GM18951 (cell line): ENCODE data around the gene BRMS1.

ENCODE experiments used
- POLR2A ChIP-seq: IDR thresholded peaks from 4 replicates; pipeline ENCODE4 v1.6.1; 2011; ENCODE audit warnings: mild to moderate bottlenecking; ENCODE audit not compliant: insufficient read length, insufficient read depth; ENCODE audit errors: extremely low read depth
- in situ Hi-C: fragments of 300-500 bp; cut with MboI; formaldehyde crosslinking; loops from one replicate; pipeline ENCODE4 v1.12.0; 2022; ENCODE audit warnings: low sequenced_read_pairs, mixed read lengths, inconsistent platforms; ENCODE audit not compliant: unreplicated experiment

The BRMS1 gene

GRCh38 chr11:66310324-66310723 is 34.6 kb downstream of the BRMS1 start:
- no peak for TF ChIP-seq POLR2A

GRCh38 chr11:66309475-66309874 is 35.4 kb downstream of the BRMS1 start:
- in situ Hi-C loops = no loop called here
- no peak for TF ChIP-seq POLR2A

More at GRCh38 chr11:66310324-66310723, 34.6 kb downstream of the BRMS1 start:
- in situ Hi-C loops = no loop called here

- TF ChIP-seq POLR2A = no peak
- in situ Hi-C loops = no loop called here
These were observed 42.2 kb downstream of the BRMS1 start for GRCh38 chr11:66302656-66303055.

- in situ Hi-C loops = no loop called here
- no peak for TF ChIP-seq POLR2A
These were observed 45.7 kb downstream of the BRMS1 start for GRCh38 chr11:66299186-66299585.

GRCh38 chr11:66297610-66298009 is 47.3 kb downstream of the BRMS1 start:
- in situ Hi-C loops = no loop called here

GRCh38 chr11:66294626-66295620 is 50.0 kb downstream of the BRMS1 start:
- TF ChIP-seq POLR2A = no peak
- in situ Hi-C loops = no loop called here

More at GRCh38 chr11:66297610-66298009, 47.3 kb downstream of the BRMS1 start:
- TF ChIP-seq POLR2A = no peak

GRCh38 chr11:66293777-66294625 is 50.9 kb downstream of the BRMS1 start:
- in situ Hi-C loops = no loop called here
- no peak for TF ChIP-seq POLR2A

GRCh38 chr11:66293352-66293751 is 51.6 kb downstream of the BRMS1 start:
- in situ Hi-C loops = no loop called here
- TF ChIP-seq POLR2A = no peak

GRCh38 chr11:66292543-66293332 is 52.2 kb downstream of the BRMS1 start:
- no peak for TF ChIP-seq POLR2A
- in situ Hi-C loops = no loop called here

GRCh38 chr11:66291706-66292542 is 53.0 kb downstream of the BRMS1 start, which contains the start of gene TMEM151A:
TSS of gene TMEM151A (plus strand) at chr11:66291894. CDS start at chr11:66292014, 120 bp downstream.
- TF ChIP-seq POLR2A = no peak
- in situ Hi-C loops = no loop called here

- in situ Hi-C loops = no loop called here
- TF ChIP-seq POLR2A = no peak
These were observed 53.6 kb downstream of the BRMS1 start for GRCh38 chr11:66291303-66291705.

GRCh38 chr11:66290330-66290621 is 54.6 kb downstream of the BRMS1 start:
- in situ Hi-C loops = no loop called here
- no peak for TF ChIP-seq POLR2A
